Stimulated activated CD8-positive, alpha-beta memory T cell treated with anti-CD3 and anti-CD28 coated beads, Interleukin-15, amount 100 ng/mL, for 24 hours (primary cell): Measurements from ENCODE around the gene TBC1D23.
"Not testable (repeated sequence)": the region's sequence is repeated elsewhere in the genome, so short reads cannot be mapped to it uniquely, and the experiment has no call there.

Experiments
- DNase-seq: peaks from one replicate; pipeline ENCODE4 v3.0.0-alpha.2; 2020; ENCODE audit warnings: low read depth

The TBC1D23 gene

GRCh38 chr3:100256731-100257151 is 4.1 kb upstream of the TBC1D23 start:
- no peak for DNase-seq

- DNase-seq, result no peak
Measured at GRCh38 chr3:100257586-100257985, 3.2 kb upstream of the TBC1D23 start.

GRCh38 chr3:100260081-100260684 is 609 bp upstream of the TBC1D23 start:
- no peak for DNase-seq

GRCh38 chr3:100261485-100261903 is 702 bp downstream of the TBC1D23 start:
- no peak for DNase-seq

- DNase-seq, result not testable (repeated sequence)
Measured at GRCh38 chr3:100262925-100263324, 2.1 kb downstream of the TBC1D23 start.

GRCh38 chr3:100263583-100263982 is 2.8 kb downstream of the TBC1D23 start:
- no peak for DNase-seq

GRCh38 chr3:100264242-100264641 is 3.5 kb downstream of the TBC1D23 start:
- no peak for DNase-seq

GRCh38 chr3:100265016-100265415 is 4.2 kb downstream of the TBC1D23 start:
- DNase-seq, result no peak

GRCh38 chr3:100266531-100266930 is 5.7 kb downstream of the TBC1D23 start:
- no peak for DNase-seq

- no peak for DNase-seq
Measured at GRCh38 chr3:100268156-100268555, 7.4 kb downstream of the TBC1D23 start.

GRCh38 chr3:100269001-100269400 is 8.2 kb downstream of the TBC1D23 start:
- DNase-seq, result no peak

GRCh38 chr3:100269410-100270214 is 8.8 kb downstream of the TBC1D23 start:
- DNase-seq, result no peak

GRCh38 chr3:100270215-100270583 is 9.4 kb downstream of the TBC1D23 start:
- no peak for DNase-seq

- no peak for DNase-seq
Measured at GRCh38 chr3:100271522-100271921, 10.7 kb downstream of the TBC1D23 start.

GRCh38 chr3:100272797-100273611 is 12.2 kb downstream of the TBC1D23 start:
- not testable (repeated sequence) for DNase-seq

GRCh38 chr3:100274361-100274760 is 13.6 kb downstream of the TBC1D23 start:
- DNase-seq, result no peak

GRCh38 chr3:100277255-100277800 is 16.5 kb downstream of the TBC1D23 start:
- DNase-seq, result no peak

- DNase-seq, result no peak
Measured at GRCh38 chr3:100278910-100279309, 18.1 kb downstream of the TBC1D23 start.

- DNase-seq, result no peak
Measured at GRCh38 chr3:100288288-100288894, 27.6 kb downstream of the TBC1D23 start.

- DNase-seq, result no peak
Measured at GRCh38 chr3:100289339-100289738, 28.5 kb downstream of the TBC1D23 start.

GRCh38 chr3:100295089-100295488 is 34.3 kb downstream of the TBC1D23 start:
- no peak for DNase-seq

- no peak for DNase-seq
Measured at GRCh38 chr3:100297784-100298183, 37.0 kb downstream of the TBC1D23 start.
